ENCODE measurements around the gene TMUB1. TPM values are rescaled to one million over a fixed set of nuclear protein-coding genes. Genes with fewer than 3 reads are reported as not detected.

TMUB1 gene, protein sequence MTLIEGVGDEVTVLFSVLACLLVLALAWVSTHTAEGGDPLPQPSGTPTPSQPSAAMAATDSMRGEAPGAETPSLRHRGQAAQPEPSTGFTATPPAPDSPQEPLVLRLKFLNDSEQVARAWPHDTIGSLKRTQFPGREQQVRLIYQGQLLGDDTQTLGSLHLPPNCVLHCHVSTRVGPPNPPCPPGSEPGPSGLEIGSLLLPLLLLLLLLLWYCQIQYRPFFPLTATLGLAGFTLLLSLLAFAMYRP
- total RNA-seq = 10 to 100 TPM; 44.1 to 49.8 (median 47.3) TPM
- total RNA-seq (2013) = 22.8 TPM

DNA sequence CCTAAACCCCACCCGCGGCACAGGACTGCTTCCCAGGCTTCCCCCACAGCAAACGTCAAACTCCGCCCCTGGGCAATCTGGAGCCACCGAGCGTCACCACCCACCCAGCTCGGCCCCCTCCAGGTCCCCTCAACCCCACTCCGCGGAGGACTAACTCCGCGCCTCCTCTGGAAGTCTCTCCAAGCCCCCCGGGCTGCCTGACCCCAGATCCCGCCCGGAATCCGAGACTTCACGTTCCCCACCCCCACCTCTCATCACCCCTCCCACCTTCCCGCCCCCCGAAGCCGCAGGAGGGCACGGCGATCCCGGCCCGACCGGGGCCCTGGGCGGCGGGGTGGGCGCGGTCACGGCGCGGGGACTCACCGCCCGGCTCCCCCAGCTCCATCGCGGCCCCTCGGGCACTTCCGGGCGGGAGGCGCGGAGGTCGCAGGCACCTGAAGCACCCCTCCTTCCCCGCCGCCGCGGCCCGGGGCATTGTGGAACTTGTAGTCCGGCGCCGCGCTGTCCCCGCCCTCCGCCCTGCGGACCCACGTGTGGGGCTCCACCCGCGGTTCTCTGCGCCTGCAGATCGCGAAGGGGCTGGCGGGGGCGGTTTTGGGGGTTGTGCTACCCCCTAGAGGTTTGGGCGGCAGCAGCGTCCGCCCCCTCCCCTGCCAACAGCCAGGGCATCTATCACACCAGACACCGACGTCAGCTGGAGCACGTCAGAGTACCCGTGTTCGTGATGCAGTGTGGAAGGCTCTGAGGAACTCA lies at the start of gene TMUB1:
TMUB1 (minus strand) TSS at position 423 of the 753 bp plus-strand sequence. CDS start 930 bp downstream, outside the sequence.
- H3K27me3 Mint-ChIP-seq (ENCODE audit: low read depth in 2 of 2) = no peaks in the 10 kb centered on the region
- H3K4me1 Mint-ChIP-seq = peaks cover 40 to 64% of the 10 kb centered on the region in 2 donors
- H3K36me3 Mint-ChIP-seq = no peaks in the 10 kb centered on the region
- no peaks in the 10 kb centered on the region for H3K9me3 Mint-ChIP-seq
- no peaks in the 10 kb centered on the region for H3K9me3 ChIP-seq (ENCODE audit: control insufficient read depth, insufficient read depth, low read length)
- ATAC-seq (peak; percentile 58 to 76 (median 66)), DNase-seq (peak; percentile 80 to 93)
- WGBS (ENCODE audit: insufficient coverage) = under 1% methylated on average over 69 of the region's 69 CpGs
- peak within 1 kb of the TSS; percentile 64 for H3K4me3 ChIP-seq (ENCODE audit: low read length)
- H3K27me3 ChIP-seq (ENCODE audit: control insufficient read depth, insufficient read depth, low read length) = no peaks in the 10 kb centered on the region
- H3K4me1 ChIP-seq (ENCODE audit: control insufficient read depth, insufficient read depth, low read length) = peaks cover 60% of the 10 kb centered on the region
- peak within 1 kb of the TSS; percentile 92 for H3K4me3 Mint-ChIP-seq
- no peaks in the 10 kb centered on the region for H3K36me3 ChIP-seq (ENCODE audit: control insufficient read depth, insufficient read depth, low read length)
- peak within 1 kb of the TSS; percentile 88 to 98 for H3K27ac Mint-ChIP-seq
- H3K27ac ChIP-seq (ENCODE audit: low read length) = peak within 1 kb of the TSS; percentile 88
- intact Hi-C loops (cut with micrococcal nuclease) = loop anchor here (5.0 kb wide), 1 partner anchor 259 kb away; the partner anchor contains the start of gene NUB1
- TF ChIP-seq, protein P1, sequence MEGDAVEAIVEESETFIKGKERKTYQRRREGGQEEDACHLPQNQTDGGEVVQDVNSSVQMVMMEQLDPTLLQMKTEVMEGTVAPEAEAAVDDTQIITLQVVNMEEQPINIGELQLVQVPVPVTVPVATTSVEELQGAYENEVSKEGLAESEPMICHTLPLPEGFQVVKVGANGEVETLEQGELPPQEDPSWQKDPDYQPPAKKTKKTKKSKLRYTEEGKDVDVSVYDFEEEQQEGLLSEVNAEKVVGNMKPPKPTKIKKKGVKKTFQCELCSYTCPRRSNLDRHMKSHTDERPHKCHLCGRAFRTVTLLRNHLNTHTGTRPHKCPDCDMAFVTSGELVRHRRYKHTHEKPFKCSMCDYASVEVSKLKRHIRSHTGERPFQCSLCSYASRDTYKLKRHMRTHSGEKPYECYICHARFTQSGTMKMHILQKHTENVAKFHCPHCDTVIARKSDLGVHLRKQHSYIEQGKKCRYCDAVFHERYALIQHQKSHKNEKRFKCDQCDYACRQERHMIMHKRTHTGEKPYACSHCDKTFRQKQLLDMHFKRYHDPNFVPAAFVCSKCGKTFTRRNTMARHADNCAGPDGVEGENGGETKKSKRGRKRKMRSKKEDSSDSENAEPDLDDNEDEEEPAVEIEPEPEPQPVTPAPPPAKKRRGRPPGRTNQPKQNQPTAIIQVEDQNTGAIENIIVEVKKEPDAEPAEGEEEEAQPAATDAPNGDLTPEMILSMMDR (IDR thresholded peaks at IDR 0.05) = no peak

GRCh38 chr7:151132461-151133205 lies 49.3 kb upstream of the TMUB1 start:
- Histone ChIP-seq H3K36me3 (ENCODE audit: control insufficient read depth, insufficient read depth, low read length) (peaks cover 9% of the 10 kb centered on the region), H3K4me1 (ENCODE audit: control insufficient read depth, insufficient read depth, low read length) (no peaks in the 10 kb centered on the region), H3K27me3 (ENCODE audit: control insufficient read depth, insufficient read depth, low read length) (no peaks in the 10 kb centered on the region), H3K27ac (ENCODE audit: low read length) (no peak overlapping the region), H3K4me3 (ENCODE audit: low read length) (no peak overlapping the region), H3K9me3 (ENCODE audit: control insufficient read depth, insufficient read depth, low read length) (no peaks in the 10 kb centered on the region)
- ATAC-seq (no peak), DNase-seq (no peak)
- 96% methylated on average over 21 of the region's 21 CpGs for WGBS (ENCODE audit: insufficient coverage)
- Mint-ChIP-seq H3K27ac (no peak overlapping the region), H3K9me3 (no peaks in the 10 kb centered on the region), H3K4me1 (no peaks in the 10 kb centered on the region), H3K36me3 (no peaks in the 10 kb centered on the region), H3K27me3 (ENCODE audit: low read depth in 2 of 2) (no peaks in the 10 kb centered on the region), H3K4me3 (no peak overlapping the region)
- intact Hi-C loops (cut with micrococcal nuclease) = no loop called here
- TF ChIP-seq, protein P1 (IDR thresholded peaks at IDR 0.05) = no peak

DNA sequence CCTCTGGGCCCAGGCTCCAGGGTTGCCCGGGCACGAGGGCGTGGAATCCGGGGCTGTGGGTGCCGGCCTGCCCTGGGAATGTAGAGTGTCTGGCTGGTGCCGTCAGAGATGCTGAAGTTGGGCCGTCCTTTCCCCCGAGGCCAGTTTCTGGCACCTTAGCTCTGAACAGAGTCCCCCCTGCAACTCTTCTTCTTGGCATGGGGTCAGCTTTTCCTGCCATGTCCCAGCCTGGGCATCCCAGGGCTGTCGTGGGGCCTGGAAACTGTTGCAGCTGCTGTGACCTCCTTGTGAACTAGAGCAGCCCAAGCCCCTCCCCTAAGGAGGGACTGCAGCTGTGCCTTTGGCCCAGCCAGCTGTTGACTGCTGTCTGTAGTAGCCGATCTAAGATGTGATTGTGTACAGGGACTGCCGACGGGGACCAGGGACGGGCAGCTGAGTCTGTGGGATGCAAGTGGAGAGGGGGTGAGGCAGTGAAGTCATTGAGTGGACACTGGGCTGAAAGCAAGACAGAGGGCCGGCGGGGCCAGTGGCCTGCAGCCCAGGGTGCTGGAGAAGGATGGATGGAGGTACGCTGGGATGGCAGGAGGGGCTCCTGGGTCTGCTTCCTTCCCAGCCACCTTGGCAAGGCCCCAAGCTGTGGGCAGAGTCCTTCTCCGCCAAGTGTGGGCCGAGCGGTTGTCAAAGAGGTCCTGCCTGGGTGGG lies 48.5 kb upstream of the TMUB1 start:
- Mint-ChIP-seq H3K9me3 (no peaks in the 10 kb centered on the region), H3K4me1 (no peaks in the 10 kb centered on the region), H3K4me3 (no peak overlapping the region), H3K27ac (no peak overlapping the region), H3K27me3 (ENCODE audit: low read depth in 2 of 2) (no peaks in the 10 kb centered on the region), H3K36me3 (no peaks in the 10 kb centered on the region)
- no peak for DNase-seq
- Histone ChIP-seq H3K27me3 (ENCODE audit: control insufficient read depth, insufficient read depth, low read length) (no peaks in the 10 kb centered on the region), H3K27ac (ENCODE audit: low read length) (no peak overlapping the region), H3K4me1 (ENCODE audit: control insufficient read depth, insufficient read depth, low read length) (no peaks in the 10 kb centered on the region), H3K36me3 (ENCODE audit: control insufficient read depth, insufficient read depth, low read length) (peaks cover 9% of the 10 kb centered on the region), H3K4me3 (ENCODE audit: low read length) (no peak overlapping the region), H3K9me3 (ENCODE audit: control insufficient read depth, insufficient read depth, low read length) (no peaks in the 10 kb centered on the region)
- intact Hi-C loops (cut with micrococcal nuclease) = no loop called here
- TF ChIP-seq, protein P1 (IDR thresholded peaks at IDR 0.05) = no peak
- 94% methylated on average over 19 of the region's 19 CpGs for WGBS (ENCODE audit: insufficient coverage)
- no peak for ATAC-seq

Measured in natural killer cell (primary cell).